HL-60 (cell line): ENCODE data around the gene CLDN2.

Experiments
- DNase-seq, 2 experiments: peaks; one replicate each; pipeline ENCODE4 v3.0.0-alpha.2; 2010 to 2020; ENCODE audit warnings: low read depth in 1 of 2, low spot score in 1 of 2
- H3K27ac ChIP-seq: fragments of 250-450 bp; sonication (Bioruptor Pico); replicated peaks from 2 replicates; pipeline ENCODE4 v1.5.1; 2020; ENCODE audit warnings: mild to moderate bottlenecking, moderate library complexity
- H3K27me3 ChIP-seq: fragments of 250-450 bp; sonication (Bioruptor Pico); 2 replicates; pipeline ENCODE4 v1.5.1; 2021; ENCODE audit warnings: mild to moderate bottlenecking, moderate library complexity; ENCODE audit not compliant: insufficient read depth, poor library complexity, severe bottlenecking
- H3K4me3 ChIP-seq: replicated peaks from 2 replicates; pipeline ENCODE4 v1.5.1; 2011; ENCODE audit warnings: mild to moderate bottlenecking, control low read depth, low read length; ENCODE audit not compliant: insufficient read depth
- GABPA ChIP-seq: IDR thresholded peaks from 2 replicates; pipeline ENCODE4 v1.6.1; 2012; ENCODE audit warnings: low read depth
- POLR2AphosphoS5 ChIP-seq: IDR thresholded peaks from 2 replicates; pipeline ENCODE4 v1.6.1; 2012; ENCODE audit warnings: low read depth
- SPI1 ChIP-seq: IDR thresholded peaks from 2 replicates; pipeline ENCODE4 v1.6.1; 2012; ENCODE audit warnings: low read depth, mild to moderate bottlenecking, borderline replicate concordance
- TF ChIP-seq, protein P1 (sequence below): IDR thresholded peaks from 2 replicates; pipeline ENCODE4 v1.6.1; 2012; ENCODE audit warnings: low read depth; ENCODE audit not compliant: insufficient replicate concordance
- TF ChIP-seq, protein P2 (sequence below): IDR thresholded peaks from one replicate; pipeline ENCODE4 v1.5.1; 2011; ENCODE audit warnings: low read length, control low read depth, inconsistent platforms; ENCODE audit not compliant: insufficient read depth

CLDN2 gene

DNA sequence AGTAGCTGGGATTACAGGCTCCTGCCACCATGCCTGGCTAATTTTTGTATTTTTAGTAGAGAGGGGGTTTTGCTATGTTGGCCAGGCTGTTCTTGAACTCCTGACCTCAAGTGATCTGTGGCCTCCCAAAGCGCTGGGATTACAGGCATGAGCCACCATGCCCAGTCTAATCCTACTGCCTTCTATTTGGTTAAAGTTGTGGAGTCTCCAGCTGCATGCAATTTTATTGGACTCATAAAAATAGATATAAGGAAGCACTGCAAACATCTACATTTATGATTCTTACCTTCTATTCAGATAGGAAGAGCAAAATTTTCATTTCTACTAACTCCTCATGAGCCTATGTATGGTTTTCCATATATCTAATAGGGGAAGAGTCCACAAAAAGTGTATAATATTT is 30.7 kb upstream of the CLDN2 start:
- no peak overlapping the region for H3K4me3 ChIP-seq
- TF ChIP-seq, protein P1, sequence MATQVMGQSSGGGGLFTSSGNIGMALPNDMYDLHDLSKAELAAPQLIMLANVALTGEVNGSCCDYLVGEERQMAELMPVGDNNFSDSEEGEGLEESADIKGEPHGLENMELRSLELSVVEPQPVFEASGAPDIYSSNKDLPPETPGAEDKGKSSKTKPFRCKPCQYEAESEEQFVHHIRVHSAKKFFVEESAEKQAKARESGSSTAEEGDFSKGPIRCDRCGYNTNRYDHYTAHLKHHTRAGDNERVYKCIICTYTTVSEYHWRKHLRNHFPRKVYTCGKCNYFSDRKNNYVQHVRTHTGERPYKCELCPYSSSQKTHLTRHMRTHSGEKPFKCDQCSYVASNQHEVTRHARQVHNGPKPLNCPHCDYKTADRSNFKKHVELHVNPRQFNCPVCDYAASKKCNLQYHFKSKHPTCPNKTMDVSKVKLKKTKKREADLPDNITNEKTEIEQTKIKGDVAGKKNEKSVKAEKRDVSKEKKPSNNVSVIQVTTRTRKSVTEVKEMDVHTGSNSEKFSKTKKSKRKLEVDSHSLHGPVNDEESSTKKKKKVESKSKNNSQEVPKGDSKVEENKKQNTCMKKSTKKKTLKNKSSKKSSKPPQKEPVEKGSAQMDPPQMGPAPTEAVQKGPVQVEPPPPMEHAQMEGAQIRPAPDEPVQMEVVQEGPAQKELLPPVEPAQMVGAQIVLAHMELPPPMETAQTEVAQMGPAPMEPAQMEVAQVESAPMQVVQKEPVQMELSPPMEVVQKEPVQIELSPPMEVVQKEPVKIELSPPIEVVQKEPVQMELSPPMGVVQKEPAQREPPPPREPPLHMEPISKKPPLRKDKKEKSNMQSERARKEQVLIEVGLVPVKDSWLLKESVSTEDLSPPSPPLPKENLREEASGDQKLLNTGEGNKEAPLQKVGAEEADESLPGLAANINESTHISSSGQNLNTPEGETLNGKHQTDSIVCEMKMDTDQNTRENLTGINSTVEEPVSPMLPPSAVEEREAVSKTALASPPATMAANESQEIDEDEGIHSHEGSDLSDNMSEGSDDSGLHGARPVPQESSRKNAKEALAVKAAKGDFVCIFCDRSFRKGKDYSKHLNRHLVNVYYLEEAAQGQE = no peak
- no peak for TF ChIP-seq POLR2AphosphoS5
- no peaks in the 10 kb centered on the region for H3K27me3 ChIP-seq
- H3K27ac ChIP-seq = no peak overlapping the region
- no peak for DNase-seq

DNA sequence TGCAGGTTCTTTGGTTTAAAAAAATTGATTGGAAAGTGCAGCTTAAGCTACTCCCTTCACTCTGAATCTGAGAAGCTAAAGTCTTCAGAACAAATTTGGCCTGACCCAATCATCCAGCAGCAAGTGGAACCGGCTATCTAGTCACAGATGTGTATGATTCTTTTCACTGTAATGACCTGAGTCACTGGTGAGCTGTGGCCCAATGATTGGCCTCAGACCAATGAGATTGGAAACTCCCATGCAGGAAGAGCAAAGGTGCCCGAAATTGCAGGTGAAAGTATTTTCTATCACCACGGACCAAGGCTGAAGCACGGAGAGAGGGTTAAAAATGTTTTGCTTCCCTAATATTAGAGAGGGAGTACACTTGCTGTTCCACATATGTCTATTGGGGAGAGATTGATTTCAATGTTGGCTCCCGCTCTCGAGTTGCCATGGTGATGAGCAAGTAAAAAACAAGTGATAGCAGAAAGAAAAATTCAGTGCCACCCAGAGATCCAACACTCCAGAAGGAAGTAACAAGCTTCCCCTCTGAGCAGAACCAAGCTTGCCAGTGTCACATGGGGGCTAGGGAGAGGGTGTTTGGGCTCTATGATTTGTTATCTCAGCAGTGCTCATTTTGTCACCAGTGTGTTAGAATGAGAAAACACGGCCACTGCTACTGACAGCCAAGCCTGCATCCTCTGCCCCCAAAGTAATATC is 28.3 kb upstream of the CLDN2 start:
- H3K27me3 ChIP-seq = no peaks in the 10 kb centered on the region
- no peak for DNase-seq
- H3K27ac ChIP-seq = no peak overlapping the region
- no peak overlapping the region for H3K4me3 ChIP-seq
- TF ChIP-seq, protein P2, sequence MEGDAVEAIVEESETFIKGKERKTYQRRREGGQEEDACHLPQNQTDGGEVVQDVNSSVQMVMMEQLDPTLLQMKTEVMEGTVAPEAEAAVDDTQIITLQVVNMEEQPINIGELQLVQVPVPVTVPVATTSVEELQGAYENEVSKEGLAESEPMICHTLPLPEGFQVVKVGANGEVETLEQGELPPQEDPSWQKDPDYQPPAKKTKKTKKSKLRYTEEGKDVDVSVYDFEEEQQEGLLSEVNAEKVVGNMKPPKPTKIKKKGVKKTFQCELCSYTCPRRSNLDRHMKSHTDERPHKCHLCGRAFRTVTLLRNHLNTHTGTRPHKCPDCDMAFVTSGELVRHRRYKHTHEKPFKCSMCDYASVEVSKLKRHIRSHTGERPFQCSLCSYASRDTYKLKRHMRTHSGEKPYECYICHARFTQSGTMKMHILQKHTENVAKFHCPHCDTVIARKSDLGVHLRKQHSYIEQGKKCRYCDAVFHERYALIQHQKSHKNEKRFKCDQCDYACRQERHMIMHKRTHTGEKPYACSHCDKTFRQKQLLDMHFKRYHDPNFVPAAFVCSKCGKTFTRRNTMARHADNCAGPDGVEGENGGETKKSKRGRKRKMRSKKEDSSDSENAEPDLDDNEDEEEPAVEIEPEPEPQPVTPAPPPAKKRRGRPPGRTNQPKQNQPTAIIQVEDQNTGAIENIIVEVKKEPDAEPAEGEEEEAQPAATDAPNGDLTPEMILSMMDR = no peak
- TF ChIP-seq SPI1 = no peak
- no peak for TF ChIP-seq POLR2AphosphoS5
- TF ChIP-seq, protein P1 = no peak
- no peak for TF ChIP-seq GABPA

DNA sequence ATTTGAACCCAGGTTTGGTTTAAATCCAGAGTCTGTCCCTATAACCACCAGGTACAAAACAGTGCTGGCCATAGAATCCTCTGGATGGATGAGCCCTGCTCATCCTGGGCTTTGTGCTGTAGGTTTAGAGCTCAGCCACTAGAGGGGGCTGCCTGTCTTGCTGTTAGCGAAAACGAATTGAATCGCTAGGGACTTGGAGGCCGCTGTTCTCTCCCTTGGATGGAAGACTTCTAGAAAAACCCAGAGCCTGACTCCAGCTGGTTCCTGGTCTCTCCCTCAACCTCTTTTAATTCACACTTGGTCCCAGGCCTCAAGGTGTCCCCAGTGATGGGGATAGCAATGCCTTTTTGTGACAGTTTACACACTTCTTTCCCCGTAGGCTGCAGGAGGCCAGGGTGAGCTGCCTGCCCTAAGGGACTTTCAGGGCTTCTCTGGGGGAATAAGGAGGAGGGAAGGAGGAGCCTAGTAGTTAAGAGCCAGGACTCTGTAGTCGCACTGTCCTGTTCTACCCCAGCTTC is 25.8 kb upstream of the CLDN2 start:
- TF ChIP-seq, protein P2 = peak; percentile 63
- no peak for TF ChIP-seq GABPA
- TF ChIP-seq, protein P1 = no peak
- TF ChIP-seq SPI1 = no peak
- no peak overlapping the region for H3K4me3 ChIP-seq
- H3K27me3 ChIP-seq = no peaks in the 10 kb centered on the region
- peak; percentile 2 to 48 for DNase-seq
- no peak overlapping the region for H3K27ac ChIP-seq
